Neural cell (in vitro differentiated cells): ENCODE results near the gene GPI. TPM values are rescaled to one million over a fixed set of nuclear protein-coding genes. Genes with fewer than 3 reads are reported as not detected.

ENCODE experiments used
- H2AFZ ChIP-seq: fragments of 200-600, 300-800 bp; sonication (generic), shearing (Covaris generic); 2 replicates; pipeline ENCODE4 v1.6.0; 2014; ENCODE audit warnings: low read depth, mild to moderate bottlenecking, antibody characterized with exemption, low read length, moderate library complexity
- H3F3A ChIP-seq: fragments of 200-600 bp; shearing (Covaris generic); 2 replicates; pipeline ENCODE4 v1.6.1; 2016; ENCODE audit warnings: mild to moderate bottlenecking, moderate library complexity, mixed read lengths, antibody characterized with exemption, low read length; ENCODE audit not compliant: insufficient read depth, poor library complexity, severe bottlenecking
- H3K27ac ChIP-seq: fragments of 200-600, 300-800 bp; sonication (generic), shearing (Covaris generic); 2 replicates; pipeline ENCODE4 v1.5.1; 2014; ENCODE audit warnings: mild to moderate bottlenecking, low read length, moderate library complexity
- H3K27me3 ChIP-seq: fragments of 300-800, 200-600 bp; sonication (generic), shearing (Covaris generic); 2 replicates; pipeline ENCODE4 v1.6.0; 2014; ENCODE audit warnings: mild to moderate bottlenecking, low read depth, low read length, moderate library complexity; ENCODE audit not compliant: insufficient read depth
- H3K36me3 ChIP-seq: fragments of 300-800, 200-600 bp; sonication (generic), shearing (Covaris generic); 2 replicates; pipeline ENCODE4 v1.5.1; 2014; ENCODE audit warnings: mild to moderate bottlenecking, antibody characterized with exemption, low read length, moderate library complexity; ENCODE audit not compliant: insufficient read depth
- H3K4me2 ChIP-seq: fragments of 300-800, 200-600 bp; sonication (generic), shearing (Covaris generic); 2 replicates; pipeline ENCODE4 v1.6.0; 2014; ENCODE audit warnings: mild to moderate bottlenecking, low read length
- H3K4me3 ChIP-seq: fragments of 300-800, 200-600 bp; sonication (generic), shearing (Covaris generic); 2 replicates; pipeline ENCODE4 v1.5.1; 2014; ENCODE audit warnings: mild to moderate bottlenecking, low read length, moderate library complexity
- H3K79me2 ChIP-seq: fragments of 200-600 bp; shearing (Covaris generic); replicated peaks from 2 replicates; pipeline ENCODE4 v1.6.0; 2014; ENCODE audit warnings: mild to moderate bottlenecking, low read length, moderate library complexity; ENCODE audit not compliant: insufficient read depth
- H3K9ac ChIP-seq: fragments of 300-800, 200-600 bp; sonication (generic), shearing (Covaris generic); 2 replicates; pipeline ENCODE4 v1.6.1; 2016; ENCODE audit warnings: mild to moderate bottlenecking, low read length, mixed read lengths
- H3K9me2 ChIP-seq: fragments of 200-600 bp; shearing (Covaris generic); 2 replicates; pipeline ENCODE4 v1.6.1; 2016; ENCODE audit warnings: mild to moderate bottlenecking, low read length, mixed read lengths; ENCODE audit not compliant: insufficient read depth
- H3K9me3 ChIP-seq: fragments of 200-600, 300-800 bp; sonication (generic), shearing (Covaris generic); 2 replicates; pipeline ENCODE4 v1.6.1; 2016; ENCODE audit warnings: mild to moderate bottlenecking, mixed run types, low read length, moderate library complexity, mixed read lengths
- H4K20me1 ChIP-seq: fragments of 200-600 bp; shearing (Covaris generic); 2 replicates; pipeline ENCODE4 v1.6.1; 2016; ENCODE audit warnings: mild to moderate bottlenecking, mixed run types; ENCODE audit not compliant: insufficient read depth
- EP300 ChIP-seq: fragments of 450-650 bp; conservative IDR thresholded peaks from 2 replicates; pipeline ENCODE4 v1.6.1; 2014; ENCODE audit warnings: antibody characterized with exemption, mild to moderate bottlenecking, moderate library complexity; ENCODE audit not compliant: poor library complexity, severe bottlenecking
- EZH2 ChIP-seq: fragments of 200-600, 300-800 bp; shearing (Covaris generic), sonication (generic); IDR thresholded peaks from 2 replicates; pipeline ENCODE4 v1.6.1; 2014; ENCODE audit warnings: antibody characterized with exemption, low read length, borderline replicate concordance, mild to moderate bottlenecking; ENCODE audit not compliant: insufficient read depth, poor library complexity, severe bottlenecking
- MXI1 ChIP-seq: fragments of 450-650 bp; conservative IDR thresholded peaks from 2 replicates; pipeline ENCODE4 v1.6.1; 2014; ENCODE audit warnings: antibody characterized with exemption, mild to moderate bottlenecking; ENCODE audit not compliant: poor library complexity, severe bottlenecking
- POLR2AphosphoS5 ChIP-seq: IDR thresholded peaks from 2 replicates; pipeline ENCODE4 v1.6.1; 2012
- RAD21 ChIP-seq: fragments of 450-650 bp; conservative IDR thresholded peaks from 2 replicates; pipeline ENCODE4 v1.6.1; 2014; ENCODE audit warnings: antibody characterized with exemption, mild to moderate bottlenecking, moderate library complexity
- SMC3 ChIP-seq: fragments of 450-650 bp; conservative IDR thresholded peaks from 2 replicates; pipeline ENCODE4 v1.6.1; 2014; ENCODE audit warnings: antibody characterized with exemption, mild to moderate bottlenecking, moderate library complexity; ENCODE audit not compliant: poor library complexity
- TAF1 ChIP-seq: IDR thresholded peaks from 2 replicates; pipeline ENCODE4 v1.6.1; 2012; ENCODE audit warnings: low read depth
- polyA plus RNA-seq: library from polyadenylated mRNA; depleted of rRNA; stranded (reverse); fragments of >200 nt; gene quantifications from 2 replicates; pipeline ENCODE4 v1.2.3, GENCODE V29; 2014
- TF ChIP-seq, protein P1 (sequence below): IDR thresholded peaks from 2 replicates; pipeline ENCODE4 v1.6.1; 2012; ENCODE audit warnings: borderline replicate concordance
- TF ChIP-seq, protein P2 (sequence below): fragments of 450-650 bp; IDR thresholded peaks from 2 replicates; pipeline ENCODE4 v1.5.1; 2014; ENCODE audit warnings: antibody characterized with exemption, mild to moderate bottlenecking, moderate library complexity; ENCODE audit not compliant: poor library complexity, severe bottlenecking

Gene GPI
- polyA plus RNA-seq, 1 donor from 2014 or later = 113 TPM

DNA sequence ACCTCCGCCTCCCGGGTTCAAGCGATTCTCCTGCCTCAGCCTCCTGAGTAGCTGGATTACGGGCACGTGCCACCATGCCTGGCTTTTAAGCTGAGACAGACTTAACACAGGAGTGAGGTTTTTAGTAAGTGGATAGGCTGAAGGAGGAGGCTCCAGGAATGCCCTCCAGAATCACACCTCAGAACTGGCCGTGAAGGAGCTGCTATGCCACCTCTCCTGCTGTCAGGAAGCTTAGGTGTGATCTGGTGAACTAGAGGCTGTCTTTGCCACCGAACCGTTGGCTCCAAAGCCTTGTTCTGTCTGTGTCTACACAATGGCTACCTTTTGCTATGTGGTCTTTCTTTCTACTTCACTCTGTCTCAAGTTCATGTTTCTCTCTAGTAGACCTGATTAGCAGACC is 43.4 kb downstream of the GPI start:
- no peak overlapping the region for H3K27ac ChIP-seq
- H3K9me2 ChIP-seq = no peaks in the 10 kb centered on the region
- H3K36me3 ChIP-seq = no peaks in the 10 kb centered on the region
- H3K4me3 ChIP-seq = no peak overlapping the region
- no peaks in the 10 kb centered on the region for H4K20me1 ChIP-seq
- no peak overlapping the region for H3K9ac ChIP-seq
- TF ChIP-seq, protein P1, sequence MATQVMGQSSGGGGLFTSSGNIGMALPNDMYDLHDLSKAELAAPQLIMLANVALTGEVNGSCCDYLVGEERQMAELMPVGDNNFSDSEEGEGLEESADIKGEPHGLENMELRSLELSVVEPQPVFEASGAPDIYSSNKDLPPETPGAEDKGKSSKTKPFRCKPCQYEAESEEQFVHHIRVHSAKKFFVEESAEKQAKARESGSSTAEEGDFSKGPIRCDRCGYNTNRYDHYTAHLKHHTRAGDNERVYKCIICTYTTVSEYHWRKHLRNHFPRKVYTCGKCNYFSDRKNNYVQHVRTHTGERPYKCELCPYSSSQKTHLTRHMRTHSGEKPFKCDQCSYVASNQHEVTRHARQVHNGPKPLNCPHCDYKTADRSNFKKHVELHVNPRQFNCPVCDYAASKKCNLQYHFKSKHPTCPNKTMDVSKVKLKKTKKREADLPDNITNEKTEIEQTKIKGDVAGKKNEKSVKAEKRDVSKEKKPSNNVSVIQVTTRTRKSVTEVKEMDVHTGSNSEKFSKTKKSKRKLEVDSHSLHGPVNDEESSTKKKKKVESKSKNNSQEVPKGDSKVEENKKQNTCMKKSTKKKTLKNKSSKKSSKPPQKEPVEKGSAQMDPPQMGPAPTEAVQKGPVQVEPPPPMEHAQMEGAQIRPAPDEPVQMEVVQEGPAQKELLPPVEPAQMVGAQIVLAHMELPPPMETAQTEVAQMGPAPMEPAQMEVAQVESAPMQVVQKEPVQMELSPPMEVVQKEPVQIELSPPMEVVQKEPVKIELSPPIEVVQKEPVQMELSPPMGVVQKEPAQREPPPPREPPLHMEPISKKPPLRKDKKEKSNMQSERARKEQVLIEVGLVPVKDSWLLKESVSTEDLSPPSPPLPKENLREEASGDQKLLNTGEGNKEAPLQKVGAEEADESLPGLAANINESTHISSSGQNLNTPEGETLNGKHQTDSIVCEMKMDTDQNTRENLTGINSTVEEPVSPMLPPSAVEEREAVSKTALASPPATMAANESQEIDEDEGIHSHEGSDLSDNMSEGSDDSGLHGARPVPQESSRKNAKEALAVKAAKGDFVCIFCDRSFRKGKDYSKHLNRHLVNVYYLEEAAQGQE = no peak
- TF ChIP-seq EZH2 = no peak
- TF ChIP-seq MXI1 = no peak
- TF ChIP-seq TAF1 = no peak
- no peak for TF ChIP-seq POLR2AphosphoS5
- TF ChIP-seq, protein P2, sequence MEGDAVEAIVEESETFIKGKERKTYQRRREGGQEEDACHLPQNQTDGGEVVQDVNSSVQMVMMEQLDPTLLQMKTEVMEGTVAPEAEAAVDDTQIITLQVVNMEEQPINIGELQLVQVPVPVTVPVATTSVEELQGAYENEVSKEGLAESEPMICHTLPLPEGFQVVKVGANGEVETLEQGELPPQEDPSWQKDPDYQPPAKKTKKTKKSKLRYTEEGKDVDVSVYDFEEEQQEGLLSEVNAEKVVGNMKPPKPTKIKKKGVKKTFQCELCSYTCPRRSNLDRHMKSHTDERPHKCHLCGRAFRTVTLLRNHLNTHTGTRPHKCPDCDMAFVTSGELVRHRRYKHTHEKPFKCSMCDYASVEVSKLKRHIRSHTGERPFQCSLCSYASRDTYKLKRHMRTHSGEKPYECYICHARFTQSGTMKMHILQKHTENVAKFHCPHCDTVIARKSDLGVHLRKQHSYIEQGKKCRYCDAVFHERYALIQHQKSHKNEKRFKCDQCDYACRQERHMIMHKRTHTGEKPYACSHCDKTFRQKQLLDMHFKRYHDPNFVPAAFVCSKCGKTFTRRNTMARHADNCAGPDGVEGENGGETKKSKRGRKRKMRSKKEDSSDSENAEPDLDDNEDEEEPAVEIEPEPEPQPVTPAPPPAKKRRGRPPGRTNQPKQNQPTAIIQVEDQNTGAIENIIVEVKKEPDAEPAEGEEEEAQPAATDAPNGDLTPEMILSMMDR = no peak
- H3K9me3 ChIP-seq = no peaks in the 10 kb centered on the region
- no peaks in the 10 kb centered on the region for H3K27me3 ChIP-seq
- H2AFZ ChIP-seq = no peak overlapping the region
- peaks cover 9% of the 10 kb centered on the region for H3K79me2 ChIP-seq
- no peak overlapping the region for H3K4me2 ChIP-seq
- no peaks in the 10 kb centered on the region for H3F3A ChIP-seq

DNA sequence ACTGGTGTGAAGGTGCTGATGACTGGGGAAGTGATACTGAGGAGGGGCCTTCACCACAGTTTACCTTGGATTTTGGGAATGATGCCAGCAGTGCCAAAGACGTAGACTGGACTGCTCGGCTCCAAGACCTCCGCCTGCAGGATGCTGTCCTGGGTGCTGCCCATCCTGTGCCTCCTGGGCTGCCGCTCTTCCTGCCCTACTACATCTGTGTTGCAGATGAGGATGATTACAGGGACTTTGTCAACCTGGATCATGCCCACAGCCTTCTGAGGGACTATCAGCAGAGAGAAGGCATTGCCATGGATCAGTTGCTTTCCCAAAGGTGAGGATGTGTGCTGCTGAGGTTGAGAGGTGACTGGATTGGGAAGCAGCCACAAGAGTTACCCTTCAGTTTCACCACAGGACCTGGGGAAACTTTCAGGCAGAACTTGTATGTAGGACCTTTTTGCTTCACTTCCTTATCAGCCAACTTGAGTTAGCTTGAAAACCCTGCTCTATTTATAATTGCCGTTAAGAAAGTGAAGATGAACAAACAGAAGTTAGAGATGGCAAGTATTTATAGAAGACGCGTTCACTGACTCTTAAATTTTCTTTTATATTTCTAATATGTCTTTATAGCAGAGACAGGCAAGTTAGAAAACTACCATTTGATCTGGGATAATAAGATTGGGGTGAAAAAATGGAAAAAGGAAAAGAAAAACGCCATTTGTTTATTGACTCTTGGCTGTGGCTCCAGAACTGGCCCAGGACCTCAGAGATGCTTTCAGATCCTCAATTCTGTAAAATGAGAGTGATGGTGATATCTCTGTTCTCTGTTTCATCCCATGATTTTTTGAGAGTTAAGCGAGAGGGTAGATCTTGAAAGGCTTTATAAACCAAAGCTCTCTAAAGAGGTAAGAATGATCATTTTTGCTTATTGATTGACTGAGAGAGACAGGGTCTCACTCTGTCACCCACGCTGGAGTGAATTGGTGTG is 44.5 kb downstream of the GPI start:
- no peaks in the 10 kb centered on the region for H3K27me3 ChIP-seq
- no peaks in the 10 kb centered on the region for H3K36me3 ChIP-seq
- no peak for TF ChIP-seq EZH2
- TF ChIP-seq POLR2AphosphoS5 = no peak
- TF ChIP-seq, protein P2 = no peak
- no peak for TF ChIP-seq EP300
- no peak for TF ChIP-seq TAF1
- no peak for TF ChIP-seq MXI1
- TF ChIP-seq, protein P1 = no peak
- no peak for TF ChIP-seq SMC3
- no peak for TF ChIP-seq RAD21
- no peak overlapping the region for H3K4me2 ChIP-seq
- H3K79me2 ChIP-seq = peaks cover 9% of the 10 kb centered on the region
- H4K20me1 ChIP-seq = no peaks in the 10 kb centered on the region
- H3K4me3 ChIP-seq = no peak overlapping the region
- no peaks in the 10 kb centered on the region for H3K9me3 ChIP-seq
- no peaks in the 10 kb centered on the region for H3K9me2 ChIP-seq
- H3K9ac ChIP-seq = no peak overlapping the region
- no peak overlapping the region for H2AFZ ChIP-seq
- H3F3A ChIP-seq = no peaks in the 10 kb centered on the region
- no peak overlapping the region for H3K27ac ChIP-seq
